Motor neuron (in vitro differentiated cells): ENCODE results near the gene CCDC138. TPM values are rescaled to one million over a fixed set of nuclear protein-coding genes. Genes with fewer than 3 reads are reported as not detected.
"Not testable (repeated sequence)": the region's sequence is repeated elsewhere in the genome, so short reads cannot be mapped to it uniquely, and the experiment has no call there.

Experiments
- ATAC-seq, 8 experiments: fragments of 200-7000 bp; cut with Tn5 transposase; replicated peaks in 6 of 8; 2 replicates each; pipeline ENCODE4 v1.8.0; 2021; ENCODE audit warnings: mild to moderate bottlenecking in 8 of 8, moderate library complexity in 8 of 8
- H3K27ac ChIP-seq, 2 donors: fragments of 250-450 bp; sonication (Bioruptor Pico); 2 replicates each; pipeline ENCODE4 v1.9.0; 2021; ENCODE audit warnings: antibody characterized with exemption in 2 of 2, mild to moderate bottlenecking in 2 of 2, moderate library complexity in 1 of 2
- H3K4me1 ChIP-seq, 2 donors: fragments of 250-450 bp; sonication (Bioruptor Pico); replicated peaks in 1 of 2; 2 replicates each; pipeline ENCODE4 v1.6.1; 2021; ENCODE audit warnings: antibody characterized with exemption in 2 of 2, mild to moderate bottlenecking in 2 of 2, moderate library complexity in 1 of 2
- H3K4me3 ChIP-seq, 5 donors: fragments of 250-450 bp; sonication (Bioruptor Pico); 2 replicates each; pipeline ENCODE4 v1.9.0; 2021; ENCODE audit warnings: antibody characterized with exemption in 5 of 5, mild to moderate bottlenecking in 5 of 5, moderate library complexity in 4 of 5
- WGBS, 10 experiments: fragments of 450-650 bp; shearing (Covaris generic); methylation state at CpG; one replicate each; pipeline ENCODE4 v1.0.0; 2022; 5-methylcytosine and 5-hydroxymethylcytosine counted together
- in situ Hi-C, 9 experiments: fragments of 400-800 bp; cut with MboI; loops; one replicate each; pipeline ENCODE4 v1.15.0; 2021; ENCODE audit warnings: low sequenced_read_pairs in 9 of 9, low pct_unique_long_range_greater_than_20kb in 2 of 9; ENCODE audit not compliant: unreplicated experiment in 9 of 9
- total RNA-seq, 8 experiments: library from RNA; unstranded; fragments of 300-600 nt; gene quantifications; 2 replicates each; pipeline versions ENCODE4 v1.2.3 to v1.2.4, GENCODE V29; 2022

The CCDC138 gene
- 10 to 100 TPM in 7 of 8 experiments, 1 to 10 TPM in 1; 1.5 to 30.6 (median 14.4) TPM for total RNA-seq

DNA sequence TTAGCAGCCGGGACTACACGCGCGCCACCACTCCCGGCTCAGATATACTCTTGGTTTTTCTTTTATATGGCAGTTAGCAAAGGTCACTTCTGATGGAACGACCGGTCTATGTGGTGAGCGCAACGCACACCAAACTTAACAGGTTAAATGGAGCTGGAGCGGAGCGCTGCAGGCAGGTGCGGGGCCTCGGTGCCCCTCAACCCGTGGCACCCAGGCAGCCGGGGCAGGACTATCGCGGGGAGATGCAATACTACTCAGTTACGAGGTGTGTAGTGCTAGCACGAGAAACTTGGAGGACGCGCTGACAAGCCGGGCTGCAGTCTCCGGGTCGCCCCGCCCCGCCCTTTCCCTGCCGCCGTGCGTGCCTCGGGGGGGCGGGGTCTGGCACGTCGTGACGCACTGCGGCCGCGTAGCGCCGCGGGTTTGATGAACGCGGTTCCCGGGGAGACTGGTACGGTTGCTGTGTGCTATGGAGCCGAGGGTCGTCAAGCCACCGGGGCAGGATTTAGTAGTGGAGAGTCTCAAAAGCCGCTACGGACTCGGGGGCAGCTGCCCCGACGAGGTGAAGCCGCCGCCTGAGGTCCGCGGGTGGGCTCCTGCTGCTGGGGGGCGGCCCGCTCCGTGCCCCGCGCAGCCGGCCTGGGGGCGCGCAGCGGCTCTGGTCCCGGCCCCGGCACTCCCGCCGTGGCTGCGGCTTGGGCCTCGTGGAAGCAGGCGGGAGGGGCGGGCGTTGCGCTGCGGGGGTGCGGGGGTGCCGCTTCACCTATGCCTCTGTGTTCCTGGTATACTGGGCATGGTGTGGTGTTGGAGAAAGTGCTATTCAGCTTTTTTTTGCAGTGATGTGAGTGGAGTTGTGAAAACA lies at the start of gene CCDC138:
CCDC138 (plus strand) TSS at position 418 of the 862 bp plus-strand sequence; CDS start at position 470, 52 bp downstream.
- in situ Hi-C loops, result loop anchor here in 1 of 9 experiments (25.0 kb wide), 1 partner anchor 101 kb away; no protein-coding TSS in a partner anchor
- Histone ChIP-seq H3K27ac (peak within 1 kb of the TSS; percentile 67 to 84), H3K4me1 (peaks cover 0 to 6% of the 10 kb centered on the region in 2 donors), H3K4me3 (peak within 1 kb of the TSS; percentile 74 to 98 (median 90))
- peak; percentile 94 to 98 (median 95) for ATAC-seq
- WGBS, 10 experiments, result 0 to 6% (median 0%) methylated on average over 5 to 19 of the region's 78 CpGs; no CpG with 5 or more reads in 2 of the 10 experiments

DNA sequence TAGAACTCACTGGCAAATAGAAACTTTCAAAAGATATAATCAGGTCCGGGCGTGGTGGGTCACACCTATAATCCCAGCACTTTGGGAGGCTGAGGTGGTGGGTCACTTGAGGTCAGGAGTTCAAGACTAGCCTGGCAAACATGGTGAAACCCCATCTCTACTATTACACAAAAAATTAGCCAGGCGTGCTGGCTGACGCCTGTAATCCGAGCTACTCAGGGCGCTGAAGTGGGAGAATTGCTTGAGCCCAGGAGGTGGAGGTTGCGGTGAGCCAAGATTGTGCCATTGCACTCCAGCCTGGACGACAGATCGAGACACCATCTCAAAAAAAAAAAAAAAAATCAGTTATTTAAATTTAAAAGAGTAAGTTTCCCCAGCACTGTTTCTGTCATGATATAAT lies 28.6 kb upstream of the CCDC138 start:
- WGBS, 10 experiments, result 88 to 100% (median 94%) methylated on average over 1 to 3 of the region's 9 CpGs; no CpG with 5 or more reads in 5 of the 10 experiments
- H3K4me3 ChIP-seq, H3K4me1 ChIP-seq, ATAC-seq, in situ Hi-C loops, H3K27ac ChIP-seq: not testable (repeated sequence)

DNA sequence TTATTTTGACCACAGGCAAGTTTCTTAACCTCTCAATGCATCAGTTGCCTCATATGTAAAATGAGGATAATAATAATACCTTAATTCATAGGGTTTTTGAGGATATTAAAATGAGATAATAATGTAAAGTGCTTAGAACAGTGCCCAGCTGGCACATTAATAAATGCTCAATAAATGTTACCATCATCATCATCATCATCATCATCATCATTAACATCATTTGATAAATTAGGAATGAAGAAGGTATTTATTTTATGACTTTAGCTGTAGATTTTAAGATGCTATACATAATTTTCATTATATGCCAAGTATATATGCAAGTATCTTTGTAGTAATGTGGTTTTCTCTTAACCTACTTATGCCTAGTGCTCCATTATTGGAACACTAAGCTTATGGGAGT lies 24.0 kb upstream of the CCDC138 start:
- H3K27ac ChIP-seq, ATAC-seq, H3K4me3 ChIP-seq, in situ Hi-C loops, H3K4me1 ChIP-seq: not testable (repeated sequence)

GRCh38 chr2:108766671-108767070 lies 19.9 kb upstream of the CCDC138 start:
- ATAC-seq, H3K27ac ChIP-seq, H3K4me1 ChIP-seq, H3K4me3 ChIP-seq, in situ Hi-C loops: not testable (repeated sequence)
- WGBS, 10 experiments, result 17 to 100% (median 92%) methylated on average over 1 to 4 of the region's 5 CpGs; no CpG with 5 or more reads in 2 of the 10 experiments

DNA sequence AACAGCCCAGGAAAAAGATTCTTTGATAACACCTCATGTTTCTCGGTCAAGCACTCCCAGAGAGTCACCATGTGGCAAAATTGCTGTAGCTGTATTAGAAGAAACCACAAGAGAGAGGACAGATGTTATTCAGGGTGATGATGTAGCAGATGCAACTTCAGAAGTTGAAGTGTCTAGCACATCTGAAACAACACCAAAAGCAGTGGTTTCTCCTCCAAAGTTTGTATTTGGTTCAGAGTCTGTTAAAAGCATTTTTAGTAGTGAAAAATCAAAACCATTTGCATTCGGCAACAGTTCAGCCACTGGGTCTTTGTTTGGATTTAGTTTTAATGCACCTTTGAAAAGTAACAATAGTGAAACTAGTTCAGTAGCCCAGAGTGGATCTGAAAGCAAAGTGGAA lies 18.7 kb upstream of the CCDC138 start:
- in situ Hi-C loops, H3K4me3 ChIP-seq, H3K4me1 ChIP-seq, H3K27ac ChIP-seq, ATAC-seq: not testable (repeated sequence)
- no CpG with 5 or more reads among the region's 2 CpGs for WGBS, 10 experiments

- Histone ChIP-seq H3K4me3 (no peak overlapping the region), H3K4me1 (no peaks in the 10 kb centered on the region), H3K27ac (no peak overlapping the region)
- WGBS, 10 experiments, result 63 to 100% (median 90%) methylated on average over 1 to 3 of the region's 3 CpGs; no CpG with 5 or more reads in 1 of the 10 experiments
- no peak for ATAC-seq
- in situ Hi-C loops, result loop anchor here in 1 of 9 experiments (25.0 kb wide), 1 partner anchor 111 kb away; no protein-coding TSS in a partner anchor
Observed at GRCh38 chr2:108776475-108776874, 10.1 kb upstream of the CCDC138 start.

DNA sequence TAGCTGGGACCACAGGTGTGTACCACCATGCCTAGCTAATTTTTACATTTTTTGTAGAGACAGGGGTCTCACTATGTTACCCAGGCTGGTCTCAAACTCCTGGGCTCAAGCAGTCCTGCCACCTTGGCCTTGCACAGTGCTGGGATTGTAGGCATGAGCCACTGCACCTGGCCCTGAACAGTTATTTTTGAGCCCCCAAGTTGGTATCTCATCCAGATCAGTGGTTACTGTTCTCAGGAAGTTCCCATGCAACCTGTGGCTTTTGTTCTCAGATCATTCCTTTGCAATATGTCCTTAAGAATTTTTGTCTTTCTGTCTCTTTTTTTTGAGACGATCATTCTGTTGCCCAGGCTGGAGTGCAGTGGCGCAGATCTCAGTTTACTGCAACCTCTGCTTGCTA lies 7.7 kb upstream of the CCDC138 start:
- Histone ChIP-seq H3K4me1 (no peaks in the 10 kb centered on the region), H3K4me3 (no peak overlapping the region), H3K27ac (no peak overlapping the region)
- no peak for ATAC-seq
- in situ Hi-C loops, result loop anchor here in 1 of 9 experiments (25.0 kb wide), 1 partner anchor 108 kb away; no protein-coding TSS in a partner anchor
- WGBS, 10 experiments, result 40 to 100% (median 100%) methylated on average over 1 of the region's 2 CpGs; no CpG with 5 or more reads in 7 of the 10 experiments

DNA sequence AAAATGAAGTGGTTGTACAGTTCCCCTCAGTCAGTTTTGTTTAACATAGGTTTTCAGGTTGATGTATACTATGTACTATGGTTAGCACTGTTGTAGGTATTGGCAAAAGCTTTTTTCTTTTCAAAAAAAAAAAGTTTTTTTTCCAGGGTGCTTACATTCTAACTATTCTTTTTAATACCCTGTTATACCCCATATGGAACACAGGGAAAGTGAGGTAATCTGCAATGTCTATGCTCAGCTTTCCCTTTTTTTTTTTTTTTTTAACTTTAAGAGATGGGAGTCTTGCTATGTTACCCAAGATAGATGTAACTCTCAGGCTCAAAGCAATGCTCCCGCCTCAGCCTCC lies 590 bp upstream of the CCDC138 start:
- 0 to 20% (median 0%) methylated on average over 1 of the region's 1 CpG; no CpG with 5 or more reads in 3 of the 10 experiments for WGBS, 10 experiments
- Histone ChIP-seq H3K4me1 (peaks cover 0 to 6% of the 10 kb centered on the region in 2 donors), H3K4me3 (peak overlapping the region; percentile 74 to 98 (median 90)), H3K27ac (no peak overlapping the region)
- no peak for ATAC-seq
- in situ Hi-C loops, result loop anchor here in 1 of 9 experiments (25.0 kb wide), 1 partner anchor 101 kb away; no protein-coding TSS in a partner anchor

DNA sequence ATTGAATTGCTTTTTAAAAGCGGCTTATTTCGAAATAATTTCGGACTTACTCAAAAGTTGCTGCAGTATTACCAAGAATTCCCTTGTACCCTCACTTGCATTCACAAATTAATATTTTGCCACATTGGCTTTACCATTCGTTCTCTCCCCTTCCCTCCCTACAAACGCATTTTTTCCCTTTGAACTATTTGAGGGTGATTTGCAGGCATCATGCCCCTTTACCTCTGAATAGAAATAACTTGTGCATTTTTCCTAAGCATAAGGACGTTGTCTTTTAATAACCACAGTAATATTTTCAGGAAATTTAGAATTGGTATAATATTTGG lies 608 bp downstream of the CCDC138 start:
- in situ Hi-C loops, result loop anchor here in 1 of 9 experiments (25.0 kb wide), 1 partner anchor 100 kb away; no protein-coding TSS in a partner anchor
- no peak for ATAC-seq
- WGBS, 10 experiments, result 0 to 6% (median 0%) methylated on average over 2 to 6 of the region's 6 CpGs; no CpG with 5 or more reads in 1 of the 10 experiments
- H3K4me1 ChIP-seq, result peaks cover 0 to 6% of the 10 kb centered on the region in 2 donors
- H3K4me3 ChIP-seq, result peak overlapping the region; percentile 74 to 98 (median 90)
- peak overlapping the region in 1 of 2 donors; percentile 84 for H3K27ac ChIP-seq

DNA sequence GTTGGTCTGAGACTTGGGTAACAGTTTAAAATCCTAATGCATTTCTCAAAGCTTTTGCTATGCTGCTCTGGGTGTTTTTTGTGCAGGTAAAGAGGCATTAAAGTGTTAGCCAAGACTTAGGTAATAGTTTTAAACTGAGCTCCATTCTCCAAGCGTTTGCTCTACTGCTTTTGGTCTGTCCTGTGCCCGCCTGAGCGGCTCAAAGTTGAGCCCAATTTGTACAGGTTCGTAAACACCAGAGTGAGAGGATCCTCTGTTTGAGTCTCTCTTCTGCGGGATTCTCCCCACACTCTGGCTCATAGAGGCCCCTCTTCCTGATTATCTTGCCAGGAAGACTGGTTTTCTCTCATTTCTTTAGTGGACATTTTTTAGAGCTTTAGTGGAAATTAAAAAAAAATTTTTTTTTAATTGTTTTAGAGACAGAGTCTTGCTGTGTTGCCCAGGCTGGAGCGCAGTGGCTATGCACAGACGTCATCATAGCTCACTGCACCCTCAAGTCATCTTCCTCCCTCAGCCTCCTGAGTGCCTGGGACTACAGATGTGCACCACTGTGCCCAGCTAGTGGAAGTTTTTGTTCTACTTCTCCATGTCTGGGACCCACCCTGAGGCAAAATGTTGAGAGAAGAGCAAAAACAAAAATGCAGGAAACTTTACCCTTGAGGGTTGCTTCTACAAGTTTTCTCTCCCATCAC lies 16.6 kb downstream of the CCDC138 start:
- H3K4me1 ChIP-seq, result no peaks in the 10 kb centered on the region
- no peak overlapping the region for H3K4me3 ChIP-seq
- ATAC-seq, result no peak
- 88 to 100% (median 95%) methylated on average over 1 to 7 of the region's 7 CpGs; no CpG with 5 or more reads in 2 of the 10 experiments for WGBS, 10 experiments
- no peak overlapping the region for H3K27ac ChIP-seq
- in situ Hi-C loops, result no loop called here

DNA sequence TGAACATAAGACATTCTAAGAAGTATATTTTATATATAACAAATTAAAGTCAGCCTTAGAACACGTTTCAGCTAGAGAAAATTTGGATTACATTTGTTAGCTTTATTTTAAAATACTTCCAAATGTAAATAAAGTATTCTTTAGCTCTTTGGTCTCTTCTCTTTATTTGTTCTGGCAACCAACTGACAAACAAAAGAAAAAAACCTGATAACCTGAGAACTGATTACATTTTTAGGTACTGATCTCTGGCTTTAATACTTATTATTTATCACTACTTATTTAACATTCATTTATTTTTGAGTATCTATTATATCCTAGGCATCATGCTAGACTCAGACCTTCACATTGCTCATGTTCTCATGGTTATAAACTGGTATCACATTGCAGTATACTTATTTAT lies 18.5 kb downstream of the CCDC138 start:
- WGBS, 10 experiments, result 63 to 100% (median 100%) methylated on average over 1 of the region's 1 CpG
- in situ Hi-C loops, result no loop called here
- no peak for ATAC-seq
- H3K4me1 ChIP-seq, result no peaks in the 10 kb centered on the region
- no peak overlapping the region for H3K27ac ChIP-seq
- no peak overlapping the region for H3K4me3 ChIP-seq

- no peaks in the 10 kb centered on the region for H3K4me1 ChIP-seq
- H3K4me3 ChIP-seq, result no peak overlapping the region
- in situ Hi-C loops, result no loop called here
- 17 to 100% (median 93%) methylated on average over 1 of the region's 1 CpG; no CpG with 5 or more reads in 2 of the 10 experiments for WGBS, 10 experiments
- no peak overlapping the region for H3K27ac ChIP-seq
- peak in 2 of 8 experiments; percentile 25 to 54 for ATAC-seq
Observed at GRCh38 chr2:108805782-108806181, 19.2 kb downstream of the CCDC138 start.
